WTC11 (cell line): Measurements from ENCODE around the gene ABTB2. TPM values are rescaled to one million over a fixed set of nuclear protein-coding genes. Genes with fewer than 3 reads are reported as not detected.
A peak's percentile ranks its signal among the peaks of the same experiment; 100 is the strongest.

Experiments
- ATAC-seq: fragments of 200-7000 bp; cut with Tn5 transposase; 2 replicates; pipeline ENCODE4 v1.10.0; 2021; ENCODE audit warnings: mild to moderate bottlenecking, moderate library complexity
- CTCF ChIA-PET: fragments of 300-600 bp; sonication (Branson Sonifier 250); formaldehyde crosslinking; loops from one replicate; lab custom pipeline; 2021; ENCODE audit warnings: antibody characterized with exemption; lab: Charles Lee
- POLR2A ChIA-PET: fragments of 350-600 bp; sonication (Branson Sonifier 250); formaldehyde crosslinking; loops from one replicate; lab custom pipeline; 2021; ENCODE audit warnings: antibody characterized with exemption; lab: Charles Lee
- DNase-seq: peaks from one replicate; pipeline ENCODE4 v3.0.0; 2021; ENCODE audit warnings: low spot score
- H3K27ac Mint-ChIP-seq: 2 replicates; pipeline ENCODE4 v1.8.0; 2021; ENCODE audit warnings: mixed read lengths
- H3K27me3 Mint-ChIP-seq: 2 replicates; pipeline ENCODE4 v1.8.0; 2021; ENCODE audit warnings: low read depth, mild to moderate bottlenecking, moderate library complexity, mixed read lengths
- H3K36me3 Mint-ChIP-seq: 2 replicates; pipeline ENCODE4 v1.8.0; 2021; ENCODE audit warnings: mixed read lengths
- H3K4me1 Mint-ChIP-seq: 2 replicates; pipeline ENCODE4 v1.8.0; 2022; ENCODE audit warnings: mixed read lengths
- H3K4me3 Mint-ChIP-seq: 2 replicates; pipeline ENCODE4 v1.8.0; 2021; ENCODE audit warnings: mild to moderate bottlenecking, moderate library complexity, mixed read lengths
- H3K9me3 Mint-ChIP-seq: 2 replicates; pipeline ENCODE4 v1.8.0; 2021; ENCODE audit warnings: mixed read lengths
- CREM ChIP-seq: sonication (generic); formaldehyde crosslinking; IDR thresholded peaks from 2 replicates; pipeline ENCODE4 v1.8.1; 2022; ENCODE audit warnings: mild to moderate bottlenecking, missing genetic modification reagents, moderate library complexity
- E2F4 ChIP-seq: sonication (generic); formaldehyde crosslinking; IDR thresholded peaks from 2 replicates; pipeline ENCODE4 v1.8.1; 2022; ENCODE audit warnings: low read depth, mild to moderate bottlenecking, moderate library complexity, missing genetic modification reagents, borderline replicate concordance
- E2F5 ChIP-seq: sonication (generic); formaldehyde crosslinking; IDR thresholded peaks from 2 replicates; pipeline ENCODE4 v1.8.1; 2022; ENCODE audit warnings: mild to moderate bottlenecking, moderate library complexity, missing genetic modification reagents
- FOXJ3 ChIP-seq: sonication (generic); formaldehyde crosslinking; IDR thresholded peaks from 2 replicates; pipeline ENCODE4 v1.9.0; 2021; ENCODE audit warnings: missing genetic modification reagents, mild to moderate bottlenecking, borderline replicate concordance
- GABPB1 ChIP-seq: sonication (generic); formaldehyde crosslinking; IDR thresholded peaks from 2 replicates; pipeline ENCODE4 v1.8.1; 2023; ENCODE audit warnings: mild to moderate bottlenecking, missing genetic modification reagents
- HMGXB4 ChIP-seq: sonication (generic); formaldehyde crosslinking; IDR thresholded peaks from 2 replicates; pipeline ENCODE4 v1.8.1; 2023; ENCODE audit warnings: mild to moderate bottlenecking, moderate library complexity, missing genetic modification reagents
- MLX ChIP-seq: sonication (generic); formaldehyde crosslinking; IDR thresholded peaks from 2 replicates; pipeline ENCODE4 v1.8.1; 2023; ENCODE audit warnings: mild to moderate bottlenecking, missing genetic modification reagents, moderate library complexity
- NR1H2 ChIP-seq: sonication (generic); formaldehyde crosslinking; IDR thresholded peaks from 2 replicates; pipeline ENCODE4 v1.9.0; 2021; ENCODE audit warnings: mild to moderate bottlenecking, moderate library complexity, missing genetic modification reagents
- SMAD4 ChIP-seq: sonication (generic); formaldehyde crosslinking; IDR thresholded peaks from 2 replicates; pipeline ENCODE4 v1.8.0; 2022; ENCODE audit warnings: mild to moderate bottlenecking, missing genetic modification reagents
- TEAD1 ChIP-seq: sonication (generic); formaldehyde crosslinking; IDR thresholded peaks from 2 replicates; pipeline ENCODE4 v1.8.0; 2022; ENCODE audit warnings: mild to moderate bottlenecking, missing genetic modification reagents
- total RNA-seq: library from RNA; stranded (reverse); gene quantifications from 3 replicates; pipeline ENCODE4 v1.2.3, GENCODE V29; 2021
- TF ChIP-seq, protein P1 (sequence below): sonication (generic); formaldehyde crosslinking; IDR thresholded peaks from 2 replicates; pipeline ENCODE4 v1.8.1; 2022; ENCODE audit warnings: mild to moderate bottlenecking, missing genetic modification reagents, moderate library complexity, borderline replicate concordance
- TF ChIP-seq, protein P2 (sequence below): fragments of 250-450 bp; sonication (Bioruptor Pico); conservative IDR thresholded peaks from 2 replicates; pipeline ENCODE4 v1.9.0; 2021; ENCODE audit warnings: mild to moderate bottlenecking
- TF ChIP-seq, protein P3 (sequence below): sonication (generic); formaldehyde crosslinking; conservative IDR thresholded peaks from 2 replicates; pipeline ENCODE4 v1.8.1; 2022; ENCODE audit warnings: mild to moderate bottlenecking, missing genetic modification reagents
- TF ChIP-seq, protein P4 (sequence below): sonication (generic); formaldehyde crosslinking; IDR thresholded peaks from 2 replicates; pipeline ENCODE4 v1.8.1; 2023; ENCODE audit warnings: mild to moderate bottlenecking, missing genetic modification reagents, borderline replicate concordance

The ABTB2 gene
- total RNA-seq, 1 experiment from 2014 or later: 12.8 TPM

- Mint-ChIP-seq H3K9me3 (no peaks in the 10 kb centered on the region), H3K27ac (0 out of 2 replicates have a peak overlapping the region, but pooled peaks have one; percentile 11), H3K36me3 (no peaks in the 10 kb centered on the region; the same call in 1 of the 2 replicates), H3K27me3 (no peaks in the 10 kb centered on the region), H3K4me3 (no peak overlapping the region), H3K4me1 (peaks cover 52% of the 10 kb centered on the region)
- TF ChIP-seq, protein P1, sequence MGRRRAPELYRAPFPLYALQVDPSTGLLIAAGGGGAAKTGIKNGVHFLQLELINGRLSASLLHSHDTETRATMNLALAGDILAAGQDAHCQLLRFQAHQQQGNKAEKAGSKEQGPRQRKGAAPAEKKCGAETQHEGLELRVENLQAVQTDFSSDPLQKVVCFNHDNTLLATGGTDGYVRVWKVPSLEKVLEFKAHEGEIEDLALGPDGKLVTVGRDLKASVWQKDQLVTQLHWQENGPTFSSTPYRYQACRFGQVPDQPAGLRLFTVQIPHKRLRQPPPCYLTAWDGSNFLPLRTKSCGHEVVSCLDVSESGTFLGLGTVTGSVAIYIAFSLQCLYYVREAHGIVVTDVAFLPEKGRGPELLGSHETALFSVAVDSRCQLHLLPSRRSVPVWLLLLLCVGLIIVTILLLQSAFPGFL: no peak
- no peak for TF ChIP-seq GABPB1 (CRISPR knock-in tag)
- ChIA-PET POLR2A (interaction anchor here (1.1 kb wide), 1 partner anchor 143 kb away, joined by 4 read pairs; no protein-coding TSS in a partner anchor), CTCF (interaction anchor here (0.8 to 2.0 kb wide), 11 partner anchors 13 to 262 kb away, joined by 3 to 19 read pairs (median 3); partner anchors contain the start of gene ABTB2)
- ATAC-seq (peak; percentile 11; the same call in 1 of the 2 replicates), DNase-seq (no peak)
These were observed 151.2 kb downstream of the ABTB2 start for GRCh38 chr11:34206407-34207300.

DNA sequence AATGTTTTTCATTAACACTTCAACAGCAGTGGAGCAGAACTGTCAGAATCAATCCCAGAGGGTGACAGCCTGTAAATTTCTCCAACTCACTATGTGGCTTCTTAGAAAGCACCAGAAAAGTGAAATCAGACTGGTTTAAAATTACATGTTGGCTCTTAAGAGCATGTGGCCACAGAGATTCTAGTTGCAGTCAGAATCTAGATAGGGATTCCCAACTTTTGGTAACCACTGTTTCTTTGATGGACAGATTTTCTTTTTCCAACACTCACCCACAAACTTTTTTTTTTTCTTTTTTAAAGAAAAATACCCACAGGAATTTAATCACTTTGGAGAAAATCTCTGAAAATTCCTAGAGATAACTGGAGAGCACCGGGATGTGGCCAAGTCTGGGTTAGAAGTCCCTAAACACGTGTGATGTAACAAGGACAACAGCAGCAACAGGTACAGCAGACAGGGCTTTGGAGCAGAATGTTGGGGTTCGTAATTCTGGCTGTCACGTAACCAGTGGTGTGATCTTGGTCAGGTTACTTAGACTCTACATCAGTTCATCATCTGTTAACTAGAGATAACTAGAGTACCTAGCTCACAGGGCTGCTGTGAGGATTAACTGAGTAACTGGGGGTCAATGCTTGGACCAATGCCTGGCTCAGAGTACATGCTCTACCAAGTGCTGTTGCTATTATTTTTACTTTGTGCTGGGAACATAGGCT lies 152.3 kb downstream of the ABTB2 start:
- H3K27ac Mint-ChIP-seq: peak overlapping the region; percentile 51; the same call in 1 of the 2 replicates

More for the DNA sequence above, 152.3 kb downstream of the ABTB2 start:
- ATAC-seq (no peak), DNase-seq (no peak)
- Mint-ChIP-seq H3K4me1 (peaks cover 62% of the 10 kb centered on the region), H3K9me3 (no peaks in the 10 kb centered on the region), H3K36me3 (no peaks in the 10 kb centered on the region; the same call in 1 of the 2 replicates), H3K27me3 (no peaks in the 10 kb centered on the region), H3K4me3 (no peak overlapping the region)
- CTCF ChIA-PET: interaction anchor here (1.1 to 2.0 kb wide), 4 partner anchors 12 to 152 kb away, joined by 4 to 12 read pairs (median 8); partner anchors contain the start of gene ABTB2
- TF ChIP-seq MLX (CRISPR knock-in tag): no peak
- TF ChIP-seq TEAD1 (CRISPR knock-in tag): no peak
- TF ChIP-seq, protein P2, sequence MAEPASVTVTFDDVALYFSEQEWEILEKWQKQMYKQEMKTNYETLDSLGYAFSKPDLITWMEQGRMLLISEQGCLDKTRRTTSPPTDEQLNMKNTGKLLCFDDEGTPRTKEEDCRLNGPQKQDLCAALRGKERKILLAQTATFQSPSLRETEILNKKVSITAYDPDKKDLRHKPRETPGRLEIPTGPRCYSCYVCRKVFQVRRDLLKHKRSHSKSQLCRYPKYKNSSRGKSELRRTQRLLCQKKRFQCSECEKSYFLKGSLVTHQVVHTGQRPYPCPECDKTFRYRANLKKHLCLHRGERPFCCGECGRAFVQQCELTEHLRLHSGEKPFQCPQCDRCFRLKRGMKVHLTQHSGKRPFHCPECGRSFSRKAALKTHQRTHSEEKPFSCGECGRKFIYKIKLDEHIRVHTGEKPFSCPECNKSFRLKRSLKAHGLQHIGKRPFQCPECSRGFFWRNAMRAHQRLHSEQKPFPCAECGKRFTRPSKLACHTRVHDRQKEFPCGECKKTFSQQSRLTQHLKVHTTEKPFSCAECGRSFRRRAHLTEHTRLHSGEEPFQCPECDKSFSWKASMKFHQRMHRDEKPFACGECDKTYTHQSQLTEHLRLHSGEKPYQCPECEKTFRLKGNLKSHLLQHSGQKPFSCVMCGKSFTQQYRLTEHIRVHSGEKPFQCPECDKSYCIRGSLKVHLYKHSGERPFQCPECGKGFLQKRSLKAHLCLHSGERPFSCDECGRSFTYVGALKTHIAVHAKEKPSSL (CRISPR knock-in tag): no peak
- no peak for TF ChIP-seq E2F4 (CRISPR knock-in tag)
- no peak for TF ChIP-seq NR1H2 (CRISPR knock-in tag)
- TF ChIP-seq E2F5 (CRISPR knock-in tag): no peak
- TF ChIP-seq, protein P3, sequence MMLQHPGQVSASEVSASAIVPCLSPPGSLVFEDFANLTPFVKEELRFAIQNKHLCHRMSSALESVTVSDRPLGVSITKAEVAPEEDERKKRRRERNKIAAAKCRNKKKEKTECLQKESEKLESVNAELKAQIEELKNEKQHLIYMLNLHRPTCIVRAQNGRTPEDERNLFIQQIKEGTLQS (CRISPR knock-in tag): no peak
- no peak for TF ChIP-seq SMAD4 (CRISPR knock-in tag)
- no peak for TF ChIP-seq CREM (CRISPR knock-in tag)
- no peak for TF ChIP-seq HMGXB4 (CRISPR knock-in tag)
- TF ChIP-seq, protein P4, sequence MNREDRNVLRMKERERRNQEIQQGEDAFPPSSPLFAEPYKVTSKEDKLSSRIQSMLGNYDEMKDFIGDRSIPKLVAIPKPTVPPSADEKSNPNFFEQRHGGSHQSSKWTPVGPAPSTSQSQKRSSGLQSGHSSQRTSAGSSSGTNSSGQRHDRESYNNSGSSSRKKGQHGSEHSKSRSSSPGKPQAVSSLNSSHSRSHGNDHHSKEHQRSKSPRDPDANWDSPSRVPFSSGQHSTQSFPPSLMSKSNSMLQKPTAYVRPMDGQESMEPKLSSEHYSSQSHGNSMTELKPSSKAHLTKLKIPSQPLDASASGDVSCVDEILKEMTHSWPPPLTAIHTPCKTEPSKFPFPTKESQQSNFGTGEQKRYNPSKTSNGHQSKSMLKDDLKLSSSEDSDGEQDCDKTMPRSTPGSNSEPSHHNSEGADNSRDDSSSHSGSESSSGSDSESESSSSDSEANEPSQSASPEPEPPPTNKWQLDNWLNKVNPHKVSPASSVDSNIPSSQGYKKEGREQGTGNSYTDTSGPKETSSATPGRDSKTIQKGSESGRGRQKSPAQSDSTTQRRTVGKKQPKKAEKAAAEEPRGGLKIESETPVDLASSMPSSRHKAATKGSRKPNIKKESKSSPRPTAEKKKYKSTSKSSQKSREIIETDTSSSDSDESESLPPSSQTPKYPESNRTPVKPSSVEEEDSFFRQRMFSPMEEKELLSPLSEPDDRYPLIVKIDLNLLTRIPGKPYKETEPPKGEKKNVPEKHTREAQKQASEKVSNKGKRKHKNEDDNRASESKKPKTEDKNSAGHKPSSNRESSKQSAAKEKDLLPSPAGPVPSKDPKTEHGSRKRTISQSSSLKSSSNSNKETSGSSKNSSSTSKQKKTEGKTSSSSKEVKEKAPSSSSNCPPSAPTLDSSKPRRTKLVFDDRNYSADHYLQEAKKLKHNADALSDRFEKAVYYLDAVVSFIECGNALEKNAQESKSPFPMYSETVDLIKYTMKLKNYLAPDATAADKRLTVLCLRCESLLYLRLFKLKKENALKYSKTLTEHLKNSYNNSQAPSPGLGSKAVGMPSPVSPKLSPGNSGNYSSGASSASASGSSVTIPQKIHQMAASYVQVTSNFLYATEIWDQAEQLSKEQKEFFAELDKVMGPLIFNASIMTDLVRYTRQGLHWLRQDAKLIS (CRISPR knock-in tag): no peak
- TF ChIP-seq FOXJ3 (CRISPR knock-in tag): no peak
- POLR2A ChIA-PET: no interaction called here
